ENCODE results near the gene GRIK1.

GRIK1 gene

DNA sequence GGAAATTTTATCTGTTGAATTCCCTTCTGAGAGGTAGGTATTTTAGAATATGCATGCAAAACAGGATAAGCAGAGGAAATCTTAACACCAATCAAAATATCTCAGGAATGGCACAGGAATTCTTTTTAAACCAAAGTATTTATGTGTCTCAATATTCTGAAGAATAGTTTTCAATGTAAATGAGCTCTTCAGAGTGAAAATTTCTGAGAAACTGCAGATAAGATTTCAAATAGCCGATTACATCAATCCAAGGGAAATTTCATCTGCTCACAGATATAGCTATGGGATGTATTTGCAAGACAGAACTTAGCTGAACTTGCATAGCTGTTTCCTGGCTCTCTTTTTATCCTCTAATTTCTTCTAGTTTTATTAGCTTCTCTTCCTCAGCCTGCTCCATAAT, 209.5 kb downstream of the GRIK1 start:
- no peak for TF ChIP-seq CTCF (IDR thresholded peaks at IDR 0.05; ENCODE audit: borderline replicate concordance, insufficient read depth, low read depth, low read length)
- H3K4me3 ChIP-seq (ENCODE audit: low read depth, low read length): no peak overlapping the region

GRCh38 chr21:29726044-29726443, 213.8 kb downstream of the GRIK1 start:
- no peak overlapping the region for H3K4me3 ChIP-seq (ENCODE audit: low read depth, low read length)
- TF ChIP-seq CTCF (IDR thresholded peaks at IDR 0.05; ENCODE audit: borderline replicate concordance, insufficient read depth, low read depth, low read length): no peak

- no peak overlapping the region for H3K4me3 ChIP-seq (ENCODE audit: low read depth, low read length)
- no peak for TF ChIP-seq CTCF (IDR thresholded peaks at IDR 0.05; ENCODE audit: borderline replicate concordance, insufficient read depth, low read depth, low read length)
Observed at GRCh38 chr21:29725025-29725736, 214.6 kb downstream of the GRIK1 start.

GRCh38 chr21:29721964-29722363, 217.8 kb downstream of the GRIK1 start:
- no peak for TF ChIP-seq CTCF (IDR thresholded peaks at IDR 0.05; ENCODE audit: borderline replicate concordance, insufficient read depth, low read depth, low read length)
- H3K4me3 ChIP-seq (ENCODE audit: low read depth, low read length): no peak overlapping the region

- H3K4me3 ChIP-seq (ENCODE audit: low read depth, low read length): no peak overlapping the region
- TF ChIP-seq CTCF (IDR thresholded peaks at IDR 0.05; ENCODE audit: borderline replicate concordance, insufficient read depth, low read depth, low read length): no peak
Observed at GRCh38 chr21:29721221-29721620, 218.6 kb downstream of the GRIK1 start.

DNA sequence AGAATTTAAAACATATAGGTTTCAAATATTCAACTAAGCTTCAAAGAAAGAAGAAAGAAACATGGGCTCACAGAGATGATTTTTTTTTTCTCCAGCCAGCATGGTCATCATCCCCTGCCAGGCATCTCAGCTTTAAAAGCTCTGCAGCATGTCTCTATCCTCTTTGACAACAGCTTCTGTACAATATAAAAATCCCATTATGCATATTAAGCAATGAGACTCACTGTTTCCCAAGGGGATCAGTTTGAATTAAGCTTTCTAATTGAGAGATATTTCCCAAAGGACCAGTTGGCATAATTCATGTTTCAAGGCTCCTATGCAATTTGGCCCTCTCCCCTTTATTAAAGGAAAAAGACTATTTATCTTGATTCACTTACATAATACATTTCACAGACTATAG, 220.3 kb downstream of the GRIK1 start:
- no peak for TF ChIP-seq CTCF (IDR thresholded peaks at IDR 0.05; ENCODE audit: borderline replicate concordance, insufficient read depth, low read depth, low read length)
- no peak overlapping the region for H3K4me3 ChIP-seq (ENCODE audit: low read depth, low read length)

GRCh38 chr21:29718081-29718815, 221.5 kb downstream of the GRIK1 start:
- no peak overlapping the region for H3K4me3 ChIP-seq (ENCODE audit: low read depth, low read length)
- TF ChIP-seq CTCF (IDR thresholded peaks at IDR 0.05; ENCODE audit: borderline replicate concordance, insufficient read depth, low read depth, low read length): no peak

Measured in GM12875 (cell line).